ENCODE data around the gene WDFY4. TPM values are rescaled to one million over a fixed set of nuclear protein-coding genes. Genes with fewer than 3 reads are reported as not detected.

Gene WDFY4
- total RNA-seq, 4 donors from 2014 or later: 0.61 to 3.8 (median 0.88) TPM

DNA sequence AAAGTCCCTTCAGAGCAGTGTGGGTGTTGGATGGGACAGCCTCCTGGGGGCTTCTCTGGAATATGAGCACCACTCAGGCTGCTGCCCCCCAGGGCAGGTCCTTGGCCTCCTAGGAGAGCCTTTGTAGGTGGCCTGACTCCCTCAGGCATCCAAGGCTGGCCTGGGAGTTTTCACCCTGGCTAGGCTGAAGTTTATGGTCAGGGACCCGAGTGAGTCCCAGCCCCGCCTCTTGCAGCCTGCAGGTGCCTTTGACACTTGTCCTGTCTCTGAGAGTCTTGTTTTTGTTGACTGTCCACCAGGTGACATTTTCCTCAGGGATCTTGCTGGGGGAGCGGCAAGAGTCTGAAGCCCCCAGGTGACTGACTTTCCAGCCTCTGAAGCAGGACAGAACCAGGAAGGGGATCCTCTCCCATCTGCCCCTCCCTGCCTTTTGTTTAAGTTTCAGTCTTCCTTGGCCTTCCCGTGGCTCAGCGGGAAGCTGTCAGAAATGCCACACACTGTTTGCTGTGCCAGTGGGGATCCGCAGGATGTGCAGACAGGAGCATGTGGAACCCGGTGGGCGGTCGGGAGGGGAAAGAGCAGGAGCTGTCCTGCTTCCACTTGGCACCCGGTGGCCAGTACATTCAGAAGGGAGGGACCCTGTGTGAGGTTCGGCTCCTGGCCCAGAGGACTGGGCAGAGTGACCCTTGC is 195.5 kb downstream of the WDFY4 start:
- TF ChIP-seq POLR2A (IDR thresholded peaks at IDR 0.05): no peak
- TF ChIP-seq, protein P1, sequence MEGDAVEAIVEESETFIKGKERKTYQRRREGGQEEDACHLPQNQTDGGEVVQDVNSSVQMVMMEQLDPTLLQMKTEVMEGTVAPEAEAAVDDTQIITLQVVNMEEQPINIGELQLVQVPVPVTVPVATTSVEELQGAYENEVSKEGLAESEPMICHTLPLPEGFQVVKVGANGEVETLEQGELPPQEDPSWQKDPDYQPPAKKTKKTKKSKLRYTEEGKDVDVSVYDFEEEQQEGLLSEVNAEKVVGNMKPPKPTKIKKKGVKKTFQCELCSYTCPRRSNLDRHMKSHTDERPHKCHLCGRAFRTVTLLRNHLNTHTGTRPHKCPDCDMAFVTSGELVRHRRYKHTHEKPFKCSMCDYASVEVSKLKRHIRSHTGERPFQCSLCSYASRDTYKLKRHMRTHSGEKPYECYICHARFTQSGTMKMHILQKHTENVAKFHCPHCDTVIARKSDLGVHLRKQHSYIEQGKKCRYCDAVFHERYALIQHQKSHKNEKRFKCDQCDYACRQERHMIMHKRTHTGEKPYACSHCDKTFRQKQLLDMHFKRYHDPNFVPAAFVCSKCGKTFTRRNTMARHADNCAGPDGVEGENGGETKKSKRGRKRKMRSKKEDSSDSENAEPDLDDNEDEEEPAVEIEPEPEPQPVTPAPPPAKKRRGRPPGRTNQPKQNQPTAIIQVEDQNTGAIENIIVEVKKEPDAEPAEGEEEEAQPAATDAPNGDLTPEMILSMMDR (IDR thresholded peaks at IDR 0.05): no peak
- Histone ChIP-seq H3K27me3 (no peaks in the 10 kb centered on the region), H3K4me3 (no peak overlapping the region), H3K36me3 (no peaks in the 10 kb centered on the region), H3K4me1 (no peaks in the 10 kb centered on the region), H3K9me3 (no peaks in the 10 kb centered on the region), H3K27ac (no peak overlapping the region)
- WGBS, 2 donors: 78 to 84% methylated on average over 3 to 7 of the region's 11 CpGs
- intact Hi-C loops (cut with DNase I): no loop called here
- no peak for DNase-seq

DNA sequence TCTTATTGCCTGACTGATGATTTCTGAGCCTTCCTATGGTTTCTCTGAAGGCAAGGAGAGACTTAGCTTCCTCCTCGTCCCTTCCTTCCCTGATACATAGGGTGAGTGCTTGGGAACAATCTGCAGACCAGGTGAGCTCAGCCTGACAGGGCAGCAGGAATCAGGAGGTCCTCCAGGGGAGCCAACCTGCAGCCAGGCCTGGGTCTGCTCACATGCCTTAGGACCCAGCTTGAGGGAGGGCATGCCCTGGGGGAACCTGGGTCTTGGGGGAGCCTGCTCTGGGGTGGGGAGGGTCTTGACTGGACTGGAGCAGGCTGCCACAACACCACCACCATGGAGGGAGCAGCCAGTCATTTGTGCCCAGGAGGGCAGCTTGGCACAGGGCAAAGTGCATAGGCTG is 197.3 kb downstream of the WDFY4 start:
- no peak for DNase-seq
- intact Hi-C loops (cut with DNase I): no loop called here
- Histone ChIP-seq H3K9me3 (no peaks in the 10 kb centered on the region), H3K4me3 (no peak overlapping the region), H3K4me1 (no peaks in the 10 kb centered on the region), H3K27me3 (no peaks in the 10 kb centered on the region), H3K36me3 (no peaks in the 10 kb centered on the region), H3K27ac (no peak overlapping the region)
- 67% methylated on average over 1 of the region's 1 CpG; no CpG with 5 or more reads in 1 of the 2 donors for WGBS, 2 donors
- no peak for TF ChIP-seq POLR2A (IDR thresholded peaks at IDR 0.05)
- TF ChIP-seq, protein P1 (IDR thresholded peaks at IDR 0.05): no peak

DNA sequence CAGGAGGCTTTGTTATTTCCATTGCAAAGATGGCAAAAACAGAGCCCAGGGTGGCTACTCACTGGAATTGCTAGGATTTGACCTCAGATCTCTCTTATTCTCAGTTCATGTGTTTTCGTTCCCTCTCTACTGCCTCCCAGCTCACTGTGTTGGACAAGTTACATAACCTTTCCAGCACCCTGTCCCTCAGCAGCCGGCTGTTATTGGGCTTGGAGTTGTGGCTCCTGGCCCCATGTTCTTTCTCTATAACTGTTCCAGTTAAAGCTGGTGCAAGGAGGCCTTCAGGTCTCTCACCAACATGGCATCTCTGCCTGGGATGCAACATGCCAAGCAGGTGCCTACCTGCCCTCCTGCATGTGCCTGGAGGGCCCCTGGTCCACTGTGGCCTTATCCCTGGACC is 198.2 kb downstream of the WDFY4 start:
- Histone ChIP-seq H3K36me3 (no peaks in the 10 kb centered on the region), H3K9me3 (no peaks in the 10 kb centered on the region), H3K4me3 (no peak overlapping the region), H3K27ac (no peak overlapping the region), H3K27me3 (no peaks in the 10 kb centered on the region), H3K4me1 (no peaks in the 10 kb centered on the region)
- DNase-seq: no peak
- TF ChIP-seq, protein P1 (IDR thresholded peaks at IDR 0.05): no peak
- no peak for TF ChIP-seq POLR2A (IDR thresholded peaks at IDR 0.05)
- intact Hi-C loops (cut with DNase I): no loop called here
- 97 to 100% methylated on average over 2 of the region's 2 CpGs for WGBS, 2 donors

DNA sequence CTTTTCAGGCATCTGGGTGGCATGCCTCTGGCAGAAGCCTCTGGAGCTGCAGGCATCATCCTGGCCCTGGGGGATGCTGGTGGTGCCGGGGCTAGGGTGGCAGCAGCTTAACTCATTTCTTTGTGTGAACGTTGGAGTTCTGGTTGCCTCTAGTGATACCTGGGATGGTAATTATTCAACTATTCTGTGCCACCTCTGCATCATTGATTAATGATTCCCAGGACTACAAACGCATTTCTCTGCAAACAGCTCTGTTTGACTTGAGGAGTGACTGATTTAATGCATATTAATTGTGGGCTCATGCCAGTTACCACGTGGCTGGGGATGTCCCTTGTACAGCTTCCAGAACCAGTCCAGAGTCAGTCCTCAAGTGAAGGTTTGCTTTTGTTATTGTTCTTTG is 199.0 kb downstream of the WDFY4 start:
- intact Hi-C loops (cut with DNase I): no loop called here
- Histone ChIP-seq H3K36me3 (no peaks in the 10 kb centered on the region), H3K4me3 (no peak overlapping the region), H3K27ac (no peak overlapping the region), H3K4me1 (no peaks in the 10 kb centered on the region), H3K27me3 (no peaks in the 10 kb centered on the region), H3K9me3 (no peaks in the 10 kb centered on the region)
- no peak for TF ChIP-seq POLR2A (IDR thresholded peaks at IDR 0.05)
- TF ChIP-seq, protein P1 (IDR thresholded peaks at IDR 0.05): no peak
- DNase-seq: no peak
- whole genome bisulfite sequencing, 2 donors: 19 to 36% methylated on average over 3 to 4 of the region's 4 CpGs

DNA sequence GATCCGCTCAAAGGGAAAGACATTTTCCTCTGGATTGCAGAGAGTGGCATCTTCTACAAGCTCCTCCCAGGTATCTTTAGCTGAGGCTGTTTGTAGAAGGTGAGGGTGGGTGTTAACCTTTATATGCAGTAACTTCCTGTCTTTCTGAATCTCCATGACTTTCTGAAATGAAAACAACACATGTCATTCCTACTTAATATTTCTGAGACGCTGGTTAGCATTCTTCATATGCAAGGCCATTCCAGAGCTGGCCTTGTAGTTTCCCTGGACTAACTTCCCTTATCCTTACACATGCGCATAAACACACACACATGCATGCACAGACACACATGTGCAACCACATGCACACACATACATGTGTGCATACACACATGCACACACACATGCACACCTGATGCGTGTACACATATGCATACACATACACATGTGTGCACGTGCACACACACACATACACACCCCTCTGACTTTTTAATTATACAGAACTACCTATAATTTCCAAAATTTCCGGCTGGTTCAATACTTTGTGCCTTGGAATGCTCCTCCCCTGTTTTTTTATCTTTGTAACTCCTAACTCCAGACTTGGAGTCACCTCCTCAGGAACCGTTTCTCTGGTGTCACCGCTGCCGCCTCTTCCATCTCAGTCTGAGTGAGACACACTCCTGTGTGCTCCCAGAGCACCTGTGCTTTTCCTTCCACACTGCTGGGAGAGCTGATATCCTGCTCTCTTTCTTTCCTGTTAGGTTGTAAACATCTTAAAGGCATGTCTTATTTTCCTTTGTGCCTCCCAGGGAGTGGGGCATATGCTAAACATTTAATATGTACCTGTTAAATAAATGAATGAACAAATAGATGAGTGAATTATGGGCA is 199.7 kb downstream of the WDFY4 start:
- intact Hi-C loops (cut with DNase I): no loop called here
- TF ChIP-seq, protein P1 (IDR thresholded peaks at IDR 0.05): no peak
- no peak for TF ChIP-seq POLR2A (IDR thresholded peaks at IDR 0.05)
- Histone ChIP-seq H3K9me3 (no peaks in the 10 kb centered on the region), H3K4me3 (no peak overlapping the region), H3K4me1 (no peaks in the 10 kb centered on the region), H3K27me3 (no peaks in the 10 kb centered on the region), H3K27ac (no peak overlapping the region), H3K36me3 (no peaks in the 10 kb centered on the region)
- DNase-seq: no peak
- 88 to 89% methylated on average over 9 of the region's 9 CpGs for WGBS, 2 donors
